DMS 273 (cell line): ENCODE measurements around the gene RPS6KA1.

Experiments
- DNase-seq: peaks from one replicate; lab custom pipeline; 2025; ENCODE audit not compliant: unreplicated experiment; lab: John Stamatoyannopoulos, UW

Gene RPS6KA1

GRCh38 chr1:26531651-26532131 lies 2.1 kb downstream of the RPS6KA1 start:
- DNase-seq: no peak

GRCh38 chr1:26533951-26534509 lies 4.5 kb downstream of the RPS6KA1 start:
- DNase-seq: no peak

GRCh38 chr1:26535201-26535600 lies 5.6 kb downstream of the RPS6KA1 start:
- DNase-seq: no peak

- DNase-seq: peak; percentile 72
These were observed 6.5 kb downstream of the RPS6KA1 start for GRCh38 chr1:26536081-26536480.

- no peak for DNase-seq
These were observed 7.0 kb downstream of the RPS6KA1 start for GRCh38 chr1:26536521-26536920.

- DNase-seq: peak; percentile 50
These were observed 8.4 kb downstream of the RPS6KA1 start for GRCh38 chr1:26537951-26538352.

GRCh38 chr1:26538480-26539412 lies 9.2 kb downstream of the RPS6KA1 start:
- DNase-seq: peak; percentile 84

GRCh38 chr1:26539722-26540121 lies 10.2 kb downstream of the RPS6KA1 start:
- no peak for DNase-seq

GRCh38 chr1:26540351-26540750 lies 10.8 kb downstream of the RPS6KA1 start:
- no peak for DNase-seq

GRCh38 chr1:26541431-26541815 lies 11.9 kb downstream of the RPS6KA1 start:
- DNase-seq: no peak

GRCh38 chr1:26541816-26542711 lies 12.5 kb downstream of the RPS6KA1 start:
- peak; percentile 72 for DNase-seq

- DNase-seq: no peak
These were observed 13.3 kb downstream of the RPS6KA1 start for GRCh38 chr1:26542771-26543451.

GRCh38 chr1:26543462-26543861 lies 13.9 kb downstream of the RPS6KA1 start:
- no peak for DNase-seq

GRCh38 chr1:26544126-26544525 lies 14.6 kb downstream of the RPS6KA1 start:
- no peak for DNase-seq

GRCh38 chr1:26545969-26546323 lies 16.4 kb downstream of the RPS6KA1 start:
- no peak for DNase-seq

GRCh38 chr1:26546375-26546774 lies 16.8 kb downstream of the RPS6KA1 start:
- no peak for DNase-seq

GRCh38 chr1:26546819-26547218 lies 17.3 kb downstream of the RPS6KA1 start:
- DNase-seq: no peak

- DNase-seq: no peak
These were observed 19.3 kb downstream of the RPS6KA1 start for GRCh38 chr1:26548841-26549240.

GRCh38 chr1:26550946-26551345 lies 21.4 kb downstream of the RPS6KA1 start:
- peak; percentile 38 for DNase-seq

- DNase-seq: no peak
These were observed 23.2 kb downstream of the RPS6KA1 start for GRCh38 chr1:26552720-26553119.
